ENCODE data around the gene ZFYVE9.
"Not testable (repeated sequence)": the region's sequence is repeated elsewhere in the genome, so short reads cannot be mapped to it uniquely, and the experiment has no call there.

Gene ZFYVE9

DNA sequence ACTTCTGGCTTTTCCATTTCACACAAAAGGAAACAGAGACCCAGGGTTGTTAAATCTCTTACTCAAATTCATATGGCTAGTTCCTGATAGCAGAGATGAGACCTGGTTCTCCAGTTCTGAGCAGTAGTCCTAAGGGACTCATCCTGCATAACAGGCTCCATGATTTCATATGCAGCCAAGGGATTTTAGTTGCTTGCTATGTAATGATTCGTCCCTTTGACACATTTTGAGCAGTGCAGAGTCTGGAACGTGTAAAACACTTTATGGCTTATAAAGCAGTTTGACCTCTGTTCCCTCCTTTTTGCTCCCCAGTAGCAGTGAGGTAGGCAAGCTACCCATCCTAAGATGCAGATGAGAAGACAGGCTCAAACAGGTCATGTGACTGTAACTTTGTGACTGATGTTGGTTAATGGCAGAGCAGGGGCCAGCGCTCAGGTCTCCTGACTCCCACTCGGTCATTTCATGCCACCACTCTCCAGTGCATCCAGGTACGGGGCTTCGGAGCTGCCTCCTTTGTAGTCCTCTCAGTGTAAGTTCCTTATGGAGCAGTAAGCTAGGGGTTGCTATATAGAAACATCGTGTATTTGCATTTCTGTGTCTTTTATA is 199.9 kb downstream of the ZFYVE9 start:
- DNase-seq = no peak

DNA sequence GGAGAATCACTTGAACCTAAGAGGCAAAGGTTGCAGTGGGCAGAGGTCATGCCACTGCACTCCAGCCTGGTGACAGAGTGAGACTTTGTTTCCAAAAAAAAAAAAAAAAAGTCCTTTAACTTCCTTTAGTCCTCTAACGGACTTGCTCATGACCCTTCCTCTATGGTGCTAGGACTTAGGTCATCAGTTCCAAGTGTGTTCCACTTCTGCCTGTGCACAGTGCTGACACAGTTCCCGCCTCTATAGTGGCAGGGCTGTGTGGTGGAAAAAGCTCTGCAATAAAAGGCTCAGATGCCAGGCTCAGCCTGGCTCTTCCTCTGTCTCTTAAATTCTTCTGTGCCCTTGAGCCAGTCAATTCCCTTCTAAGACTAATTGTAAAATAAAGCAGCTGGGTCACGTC is 202.1 kb downstream of the ZFYVE9 start:
- no peak for DNase-seq

DNA sequence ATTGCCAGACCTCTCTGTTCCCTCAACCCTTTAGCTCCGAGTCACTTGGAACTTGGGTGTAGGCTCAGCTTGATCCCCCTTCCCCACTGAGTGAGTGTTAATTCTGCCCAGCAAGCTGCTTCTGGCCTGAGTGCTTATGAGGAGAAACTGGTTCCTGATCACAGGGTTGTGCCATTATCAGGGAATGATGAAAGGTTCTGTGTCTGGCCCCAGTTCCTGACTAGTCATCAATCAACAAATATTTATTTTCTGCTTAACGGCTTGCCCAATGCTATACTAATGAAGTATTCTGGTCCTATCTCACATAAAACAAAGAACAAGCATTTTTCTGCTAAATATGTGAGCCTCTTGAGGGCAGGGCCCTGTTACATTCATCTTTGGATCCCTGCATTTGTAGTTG is 203.4 kb downstream of the ZFYVE9 start:
- no peak for DNase-seq

DNA sequence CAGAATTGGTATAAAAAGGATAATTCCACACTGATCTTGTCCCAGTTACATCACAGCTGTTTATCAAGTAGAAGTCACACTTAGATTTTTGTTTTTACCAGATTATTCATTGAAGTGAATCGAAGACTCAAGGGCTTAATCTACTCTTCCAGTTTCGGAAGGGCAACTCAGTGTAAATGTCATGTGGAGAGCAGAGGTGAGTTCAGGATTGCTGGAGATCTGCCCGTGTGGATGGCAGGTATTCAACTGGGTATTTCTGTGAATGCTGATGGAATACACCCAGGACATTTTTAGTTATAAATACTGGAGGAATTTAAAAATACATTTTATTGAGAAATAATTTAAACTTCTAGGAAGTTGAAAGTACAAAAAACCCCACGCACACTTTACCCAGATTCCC is 204.8 kb downstream of the ZFYVE9 start:
- no peak for DNase-seq

DNA sequence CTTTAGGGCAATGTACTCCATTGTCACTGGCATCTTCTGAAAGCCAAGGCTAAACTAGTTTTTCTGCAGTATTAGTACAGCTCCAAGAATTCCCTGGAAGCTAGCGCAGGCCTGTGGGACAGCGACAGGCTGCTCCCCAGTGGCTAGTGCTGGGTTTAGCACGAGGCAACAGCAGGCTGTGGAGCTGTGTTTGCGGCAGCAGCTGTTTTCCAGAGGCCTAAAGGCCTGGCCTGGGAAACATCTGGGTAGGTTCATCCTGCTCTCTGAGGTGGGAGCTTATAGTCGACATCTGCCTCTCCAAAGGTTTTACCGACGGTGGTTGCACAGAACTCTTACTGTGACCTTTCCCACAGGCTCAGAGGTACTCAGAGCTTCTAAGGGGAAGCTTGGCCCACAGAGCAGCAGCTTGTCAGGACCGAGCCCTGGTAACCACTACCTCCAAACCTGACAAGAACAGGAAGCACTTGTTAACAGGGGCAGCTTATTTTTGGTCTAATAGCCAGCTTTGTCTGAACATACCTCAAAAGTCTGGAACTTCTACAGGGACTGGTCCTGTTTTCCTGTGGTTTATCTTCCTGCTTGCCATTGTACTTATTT is 206.9 kb downstream of the ZFYVE9 start:
- peak in 7 of 14 donors; percentile 10 to 31 (median 22) for DNase-seq

DNA sequence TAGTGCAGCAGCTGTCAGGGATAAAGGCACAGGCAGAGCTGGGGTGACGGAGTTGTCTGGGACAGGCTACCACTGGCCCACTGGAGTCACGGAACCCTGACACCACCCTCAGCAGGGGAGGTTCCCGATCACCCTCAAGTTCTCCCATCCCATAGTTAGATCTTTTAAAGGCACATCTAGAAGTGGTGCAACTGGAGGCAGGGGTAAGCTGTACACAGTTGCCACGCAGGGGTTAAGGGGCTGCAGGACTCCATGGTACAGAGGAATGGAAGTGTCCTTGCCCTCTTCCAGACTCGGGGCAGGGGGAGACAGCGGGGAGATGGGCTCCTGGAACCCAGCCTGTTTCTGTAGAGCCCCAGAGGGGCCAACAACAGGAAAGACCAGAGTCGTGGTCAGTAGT is 210.8 kb downstream of the ZFYVE9 start:
- DNase-seq = no peak

DNA sequence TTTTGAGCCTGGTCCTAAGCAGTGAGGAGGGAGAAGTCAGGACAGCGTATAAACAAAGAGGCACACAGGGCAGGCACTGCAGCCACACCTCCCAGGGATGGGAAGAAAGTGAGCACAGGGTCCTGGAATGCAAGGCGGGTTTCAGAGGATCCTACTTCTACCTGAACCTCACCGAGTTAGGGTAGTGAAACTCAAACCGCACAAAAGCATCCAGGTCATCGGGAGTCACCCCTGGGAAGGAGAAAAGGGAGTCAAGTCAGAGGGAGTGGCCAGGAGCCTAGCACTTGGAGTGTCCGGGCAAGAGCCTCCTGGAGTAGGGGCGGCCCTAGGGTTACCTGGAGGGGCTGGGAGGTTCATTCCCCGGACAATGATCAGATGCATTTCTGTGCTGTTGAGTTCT is 213.5 kb downstream of the ZFYVE9 start:
- no peak for DNase-seq

DNA sequence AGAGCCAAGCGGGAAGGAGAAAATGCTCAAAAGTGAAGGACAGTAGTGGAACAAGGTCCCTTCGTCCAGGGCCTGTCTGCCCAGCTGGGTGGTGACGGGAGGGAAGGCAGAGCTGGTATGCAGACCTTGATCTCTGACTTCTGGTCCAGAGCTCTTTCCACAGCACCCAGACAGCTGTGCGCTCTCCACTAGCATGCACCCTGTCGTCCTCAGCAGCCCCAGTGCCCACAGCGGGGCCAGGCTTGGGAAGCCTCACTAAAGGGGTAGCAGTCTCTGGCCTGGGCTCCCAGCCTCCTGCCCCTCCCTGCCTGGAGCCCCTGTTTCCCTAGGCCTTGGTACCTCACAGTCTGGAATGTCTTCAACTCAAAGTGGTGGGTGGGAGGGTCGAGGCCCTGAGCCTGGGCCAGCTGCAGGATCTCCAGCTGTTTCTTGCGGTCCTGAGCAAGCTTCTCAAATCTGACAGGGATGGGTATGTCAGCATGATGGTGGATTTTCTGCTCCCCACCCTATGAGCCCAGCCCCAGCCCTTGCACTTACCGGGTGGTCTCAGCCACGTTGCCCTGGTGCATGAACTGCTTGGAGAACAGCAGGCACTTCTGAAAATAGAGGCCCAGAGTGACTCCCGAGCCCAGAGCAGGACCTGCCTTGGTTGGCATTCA is 214.1 kb downstream of the ZFYVE9 start:
- no peak for DNase-seq

DNA sequence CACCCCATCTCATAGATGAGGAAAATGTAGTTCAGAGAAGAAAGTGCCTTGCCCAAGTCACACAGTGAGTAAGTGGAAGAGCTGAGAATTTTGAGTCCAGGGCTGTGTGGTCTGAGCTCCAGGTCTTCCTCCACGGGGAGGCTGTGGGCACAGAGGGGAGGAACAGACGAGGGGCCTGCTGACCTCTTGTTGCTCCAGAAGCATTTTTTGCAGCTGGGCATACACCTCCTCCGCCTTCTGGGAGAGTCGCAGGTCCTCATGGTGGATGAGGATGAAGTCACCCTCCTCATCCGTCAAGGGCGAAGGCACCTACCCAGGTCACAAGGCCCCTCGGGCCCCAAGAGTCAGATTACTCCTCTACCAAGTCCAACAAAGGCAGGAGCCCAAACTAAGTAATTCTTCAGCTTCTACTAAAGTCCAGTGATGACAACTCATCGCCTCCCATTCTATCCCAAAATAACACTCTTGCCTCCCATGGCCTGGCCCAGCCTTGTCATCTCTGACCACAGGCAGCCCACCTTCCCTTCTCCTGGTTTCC is 215.0 kb downstream of the ZFYVE9 start:
- no peak for DNase-seq

DNA sequence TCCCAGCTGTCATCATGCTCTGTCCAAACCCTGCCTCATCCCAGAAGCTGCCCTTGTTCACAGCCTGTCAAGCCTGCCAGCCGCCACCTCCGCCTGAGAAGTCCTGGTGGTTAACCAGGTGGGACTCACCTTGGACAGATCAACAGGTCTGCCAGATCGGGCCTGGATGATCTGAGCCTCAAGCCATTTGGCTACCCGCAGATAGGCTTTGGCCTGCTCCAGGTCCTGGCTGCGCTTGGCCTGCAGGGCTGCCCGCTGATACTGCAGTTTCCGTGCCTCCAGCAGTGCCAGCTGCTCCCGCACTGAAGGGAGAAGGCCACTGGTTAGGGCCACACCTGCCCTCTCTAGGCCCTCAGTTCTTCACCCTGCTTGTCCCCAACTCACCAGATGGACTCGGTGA is 215.5 kb downstream of the ZFYVE9 start:
- DNase-seq = no peak

DNA sequence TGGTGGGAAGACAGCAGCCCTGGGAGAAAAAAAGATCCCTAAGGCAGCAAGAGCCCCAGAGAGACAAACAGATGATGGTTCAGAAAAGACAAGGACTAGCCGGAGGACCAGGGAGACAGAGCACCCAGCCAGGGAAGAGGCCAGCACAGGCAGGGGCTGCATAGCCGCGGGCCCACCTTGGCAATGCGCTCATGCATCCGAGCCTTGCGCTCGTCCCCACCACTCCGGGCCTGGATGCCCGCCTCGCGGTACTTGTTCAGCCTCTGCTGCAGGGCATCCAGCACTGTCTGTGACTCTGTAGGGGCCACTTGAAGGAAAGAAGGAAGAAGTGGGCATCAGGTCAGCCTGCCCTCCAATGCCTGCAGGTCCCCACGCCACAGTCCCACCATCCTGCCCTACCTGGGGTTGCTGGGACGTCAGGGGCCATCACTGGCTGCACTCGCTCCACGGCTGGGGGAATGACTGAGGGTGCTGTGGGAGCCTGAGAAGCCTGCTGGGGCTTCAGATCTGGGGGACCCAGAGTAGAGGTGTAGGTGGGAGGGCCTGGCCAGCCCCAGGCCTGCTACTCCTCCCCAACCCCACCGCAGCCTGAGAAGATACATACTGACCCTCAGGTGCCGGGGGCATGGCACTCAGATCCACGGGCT is 217.1 kb downstream of the ZFYVE9 start:
- DNase-seq = no peak

DNA sequence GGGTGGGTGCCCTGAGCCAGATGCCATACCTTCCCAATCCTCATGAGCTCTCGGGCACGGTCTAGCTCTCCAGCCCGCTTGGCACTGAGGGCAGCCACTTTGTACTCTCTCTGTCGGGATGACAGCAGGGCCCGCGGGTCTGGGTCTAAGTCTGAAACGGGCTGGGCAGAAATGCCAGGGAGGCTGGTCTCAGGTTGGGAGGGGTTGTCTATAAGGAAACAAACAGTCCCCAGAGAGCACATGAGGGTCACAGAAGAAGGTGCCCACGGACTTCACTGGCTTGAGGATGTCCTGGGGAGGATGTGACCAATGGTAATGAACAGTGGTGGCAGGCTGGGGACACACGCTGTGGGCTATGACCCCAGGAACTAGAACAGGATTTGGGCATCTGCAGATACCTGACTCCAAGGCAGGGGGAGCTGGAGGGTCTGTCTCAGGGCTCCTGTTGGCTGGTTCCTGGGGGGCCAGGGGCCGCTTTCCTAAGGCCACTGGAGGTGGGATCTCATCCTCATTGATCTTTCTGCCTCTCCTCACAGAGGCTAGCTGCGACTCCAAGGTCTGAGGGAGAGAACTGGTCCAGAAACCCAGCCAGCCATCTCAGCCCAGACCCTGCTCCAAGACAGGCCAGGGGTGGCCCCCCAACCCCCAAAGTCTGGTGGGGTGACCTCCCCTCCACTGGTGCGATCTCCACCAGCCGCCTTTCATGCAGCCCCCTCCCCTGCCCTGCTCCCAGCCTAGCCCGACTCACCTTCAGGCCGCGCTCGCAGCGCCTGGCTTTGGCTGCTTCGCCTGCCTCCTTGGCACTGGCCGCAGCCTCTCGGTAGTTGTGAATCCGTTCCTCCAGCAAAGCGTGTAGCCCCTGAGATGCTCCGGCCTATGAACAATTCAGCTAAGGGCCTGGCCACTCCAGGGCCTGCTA is 218.0 kb downstream of the ZFYVE9 start:
- DNase-seq = no peak

DNA sequence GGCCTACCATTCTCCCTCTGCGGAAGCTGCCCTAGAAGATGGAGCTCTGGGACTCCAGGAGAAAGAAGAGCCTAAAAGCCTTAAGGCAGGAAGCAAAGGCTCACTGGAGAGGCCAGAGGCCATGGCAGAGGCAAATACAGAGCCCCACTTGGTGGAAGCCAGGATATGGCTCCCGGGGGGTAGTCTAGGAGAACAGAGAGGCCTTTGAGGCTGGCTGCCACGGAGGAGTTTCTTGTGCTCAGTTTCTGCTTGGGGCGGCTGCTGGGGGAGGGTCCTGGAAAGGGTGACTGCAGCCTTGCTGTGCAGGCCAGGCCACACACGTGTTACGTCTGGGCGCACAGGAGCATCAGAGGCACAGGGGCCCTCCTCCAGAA is 218.7 kb downstream of the ZFYVE9 start:
- no peak for DNase-seq

DNA sequence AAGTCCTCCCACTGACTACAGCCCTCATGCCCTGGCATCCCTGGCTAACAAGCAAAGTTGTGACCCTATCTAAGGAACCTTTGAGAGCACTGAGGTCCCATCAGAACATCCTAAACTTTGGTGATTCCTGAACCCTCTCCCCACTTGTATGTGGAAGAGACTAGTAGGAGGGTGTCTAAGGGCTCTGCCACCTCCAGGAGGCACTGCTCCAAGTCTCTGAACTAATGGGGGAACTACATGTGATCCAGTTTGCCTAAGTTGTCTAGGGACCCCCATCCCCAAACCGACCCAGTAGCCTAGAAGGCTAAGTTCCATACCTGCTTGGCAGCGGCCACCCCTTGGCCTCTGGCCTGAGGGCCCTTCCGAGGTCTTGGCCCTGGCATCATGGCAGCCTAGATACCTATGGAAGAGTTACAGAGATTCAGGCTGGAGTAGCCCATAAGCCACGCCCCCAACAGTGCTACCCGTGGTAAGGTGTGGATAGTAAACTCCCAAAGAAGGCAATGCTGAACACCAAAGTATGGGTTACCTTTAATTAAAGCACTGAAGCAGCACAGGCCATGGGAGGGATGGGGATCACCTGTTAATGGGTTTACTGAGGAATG is 222.4 kb downstream of the ZFYVE9 start:
- DNase-seq = no peak

DNA sequence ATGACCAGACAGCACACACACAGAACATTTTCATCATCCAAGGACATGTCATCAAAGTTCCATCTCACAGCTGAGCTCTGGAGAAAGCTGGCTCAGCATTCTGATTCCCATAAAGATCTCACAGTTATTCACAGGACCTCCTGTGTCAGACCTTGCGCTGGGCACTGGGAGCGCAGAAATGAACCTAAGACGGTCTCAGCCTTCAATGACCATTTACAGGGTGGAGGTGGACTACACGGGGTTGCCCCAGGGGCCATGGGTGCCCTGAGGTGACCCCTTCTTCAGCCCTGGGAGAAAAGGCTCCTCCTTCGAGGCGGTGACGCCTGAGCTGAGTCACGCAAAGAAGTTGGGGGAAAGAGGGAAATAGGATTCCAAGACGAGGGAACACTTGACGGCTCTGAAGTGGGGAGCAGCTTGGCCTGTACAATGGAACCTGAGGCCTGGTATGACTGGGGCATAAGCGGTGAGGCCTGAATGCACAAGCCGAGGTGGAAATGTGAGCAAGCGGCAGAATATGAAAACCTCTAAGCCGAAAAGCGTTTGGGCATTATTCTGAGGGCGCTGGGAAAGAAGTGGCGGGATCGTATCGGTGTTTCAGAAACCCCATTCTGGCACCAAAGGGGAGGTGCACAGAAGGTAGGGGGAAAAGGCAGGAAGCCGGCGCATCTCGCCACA is 223.3 kb downstream of the ZFYVE9 start:
- peak in 10 of 14 donors; percentile 3 to 72 (median 40) for DNase-seq

DNA sequence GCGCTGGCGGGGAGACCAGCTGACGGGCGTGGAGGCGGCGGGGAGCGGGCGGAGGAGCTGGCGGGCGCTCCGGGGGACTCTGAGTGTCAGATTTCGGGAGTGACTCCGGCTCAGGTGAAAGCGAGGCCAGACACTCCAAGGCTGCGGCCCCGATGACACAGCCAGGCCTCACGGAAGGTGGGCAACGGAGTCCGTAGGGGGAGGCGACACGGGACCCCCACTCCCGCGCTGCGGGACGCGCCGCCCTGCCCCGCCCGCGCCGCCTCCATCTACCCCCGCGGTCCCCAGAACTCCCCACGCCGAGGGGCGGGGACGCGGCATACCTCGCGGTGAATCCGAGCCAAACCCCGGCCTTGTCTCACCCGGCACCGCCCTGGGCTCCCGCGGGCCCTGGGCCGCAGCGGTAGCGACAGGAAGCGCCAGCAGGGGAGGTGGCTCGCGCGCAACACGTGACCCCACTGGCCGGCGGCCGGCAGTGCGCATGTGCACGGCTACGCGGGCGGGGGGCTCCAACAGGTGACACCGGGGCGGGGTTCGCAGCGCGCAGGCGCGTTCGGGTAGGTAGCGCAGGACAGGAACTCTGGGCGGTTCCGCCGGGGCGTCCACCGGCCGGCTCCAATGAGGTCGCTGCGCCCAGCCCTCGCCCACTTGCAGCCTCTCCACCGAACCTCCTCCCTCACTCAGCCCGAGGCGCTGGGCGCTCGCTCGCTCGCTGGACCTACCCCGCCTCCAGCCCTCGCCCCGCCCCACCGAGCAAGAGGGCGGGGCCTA is 224.0 kb downstream of the ZFYVE9 start, which contains the start of gene CC2D1B:
Gene CC2D1B, minus strand, starts transcription at position 460 of the 771 bp plus-strand sequence. CDS start 1,585 bp downstream, outside the sequence.
- DNase-seq = peak; percentile 66 to 98 (median 94)

DNA sequence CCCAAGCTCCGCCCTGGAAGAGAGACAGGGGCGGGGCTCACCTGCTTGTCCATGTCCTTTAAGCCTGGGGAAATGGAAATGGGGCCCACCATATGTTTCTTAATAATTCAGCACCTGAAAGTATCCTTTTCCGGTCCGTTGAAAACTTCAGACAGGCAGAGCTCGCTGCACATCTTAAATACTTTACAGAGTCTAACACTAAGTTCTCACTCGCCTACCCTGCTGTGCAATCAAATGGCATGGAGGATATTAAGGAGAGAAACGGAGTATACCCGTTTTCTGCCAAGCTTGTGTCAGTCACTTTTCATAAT is 224.6 kb downstream of the ZFYVE9 start:
- no peak for DNase-seq

DNA sequence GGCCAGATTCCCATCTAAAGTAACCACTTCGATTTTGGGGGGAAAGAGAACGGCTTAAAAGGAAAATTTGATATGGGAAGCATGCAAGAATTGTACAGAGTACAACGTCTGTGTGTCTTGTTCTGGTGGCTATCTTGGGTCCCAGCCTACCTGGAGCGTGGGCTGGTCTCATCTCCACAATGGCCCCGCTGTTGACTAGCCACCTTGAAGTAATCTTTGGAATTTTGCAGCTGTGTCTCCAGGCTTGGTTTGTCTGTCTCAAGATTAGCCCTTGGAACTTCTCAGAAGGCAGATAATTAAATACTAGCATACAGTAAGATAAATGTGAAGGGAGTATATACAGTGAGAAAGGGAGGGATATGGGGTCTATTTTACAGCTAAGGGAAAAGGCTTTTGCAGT is 225.4 kb downstream of the ZFYVE9 start:
- no peak for DNase-seq

DNA sequence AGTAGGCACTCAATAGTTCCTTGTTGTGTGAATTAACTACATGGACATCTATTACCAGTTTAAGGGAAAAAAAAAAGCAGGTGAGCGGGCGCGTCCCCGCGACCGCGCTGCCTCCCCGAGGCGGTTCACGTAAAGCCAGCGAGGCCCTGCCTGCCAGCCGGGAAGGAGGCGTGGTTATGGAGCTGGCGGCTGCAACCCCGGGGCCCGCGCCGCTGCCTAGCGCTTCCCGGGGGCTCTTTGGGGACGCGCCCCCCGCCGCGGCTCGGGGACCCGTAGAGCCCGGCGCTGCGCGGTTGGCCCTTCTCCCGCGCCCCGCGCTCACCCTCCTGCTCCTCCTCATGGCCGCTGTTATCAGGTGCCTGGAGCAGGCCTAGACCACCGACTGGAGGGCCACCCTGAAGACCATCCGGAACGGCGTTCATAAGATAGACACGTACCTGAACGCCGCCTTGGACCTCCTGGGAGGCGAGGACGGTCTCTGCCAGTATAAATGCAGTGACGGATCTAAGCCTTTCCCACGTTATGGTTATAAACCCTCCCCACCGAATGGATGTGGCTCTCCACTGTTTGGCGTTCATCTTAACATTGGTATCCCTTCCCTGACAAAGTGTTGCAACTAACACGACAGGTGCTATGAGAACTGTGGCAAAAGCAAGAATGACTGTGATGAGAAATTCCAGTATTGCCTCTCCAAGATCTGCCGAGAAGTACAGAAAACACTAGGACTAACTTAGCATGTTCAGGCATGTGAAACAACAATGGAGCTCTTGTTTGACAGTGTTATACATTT is 226.7 kb downstream of the ZFYVE9 start:
- DNase-seq = peak in 6 of 14 donors; percentile 5 to 60 (median 32)

DNA sequence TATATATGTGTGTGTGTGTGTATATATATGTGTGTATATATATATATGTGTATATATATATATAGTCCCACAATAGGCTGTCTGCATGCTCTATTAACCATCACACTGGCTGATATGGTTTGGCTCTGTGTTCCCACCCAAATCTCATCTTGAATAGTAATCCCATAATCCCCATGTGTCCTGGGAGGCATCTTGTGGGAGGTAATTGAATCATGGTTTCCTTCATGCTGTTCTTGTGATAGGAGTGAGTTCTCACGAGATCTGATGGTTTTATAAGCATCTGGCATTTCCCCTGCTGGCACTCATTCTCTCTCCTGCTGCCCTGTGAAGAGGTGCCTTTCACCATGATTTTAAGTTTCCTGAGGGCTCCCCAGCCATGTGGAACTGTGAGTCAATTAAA is 228.0 kb downstream of the ZFYVE9 start:
- DNase-seq = not testable (repeated sequence)
